Muscle layer of duodenum (tissue), 2 donors: Measurements from ENCODE around the gene GRIA3.

ENCODE experiments used
- H3K27ac ChIP-seq: one replicate; pipeline ENCODE4 v1.7.0; 2013; ENCODE audit warnings: mild to moderate bottlenecking, low read length
- H3K27me3 ChIP-seq: one replicate; pipeline ENCODE4 v1.7.0; 2013; ENCODE audit warnings: low read depth, mild to moderate bottlenecking, control low read depth, low read length
- H3K36me3 ChIP-seq, 2 donors: one replicate each; pipeline ENCODE4 v1.7.0; 2013; ENCODE audit warnings: low read length in 2 of 2, control low read depth in 1 of 2, mild to moderate bottlenecking in 1 of 2; ENCODE audit not compliant: insufficient read depth in 2 of 2, control insufficient read depth in 1 of 2
- H3K4me1 ChIP-seq, 2 donors: one replicate each; pipeline ENCODE4 v1.7.0; 2013; ENCODE audit warnings: low read length in 2 of 2, mild to moderate bottlenecking in 2 of 2, control low read depth in 1 of 2, moderate library complexity in 1 of 2; ENCODE audit not compliant: insufficient read depth in 2 of 2, control insufficient read depth in 1 of 2
- H3K4me3 ChIP-seq, 2 donors: one replicate each; pipeline ENCODE4 v1.7.0; 2013; ENCODE audit warnings: low read length in 2 of 2, low read depth in 1 of 2, mild to moderate bottlenecking in 1 of 2
- H3K9me3 ChIP-seq, 2 donors: one replicate each; pipeline ENCODE4 v1.7.0; 2013; ENCODE audit warnings: low read length in 2 of 2, control low read depth in 1 of 2, mild to moderate bottlenecking in 1 of 2; ENCODE audit not compliant: control insufficient read depth in 1 of 2
- donor health status: healthy.

GRIA3 gene

DNA sequence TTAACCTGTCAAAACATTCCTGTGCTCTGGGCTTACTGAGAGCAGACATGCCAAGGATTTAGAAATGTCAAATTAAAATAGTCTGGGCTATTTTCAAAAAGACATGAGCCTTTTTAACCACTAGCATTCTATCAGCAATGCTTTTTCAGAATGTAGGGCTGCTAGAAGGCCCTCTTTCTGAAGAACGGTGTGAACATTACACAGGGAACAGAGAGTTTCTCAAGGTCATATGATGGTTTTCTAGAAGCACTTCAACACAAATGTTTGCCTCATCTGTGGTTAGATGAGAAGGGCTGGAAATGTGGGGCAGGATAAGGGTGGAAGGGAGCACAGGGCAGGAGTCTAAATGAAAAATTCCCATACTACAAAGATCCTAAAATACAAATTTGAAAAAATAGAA lies 39.3 kb downstream of the GRIA3 start:
- no peaks in the 10 kb centered on the region for H3K9me3 ChIP-seq
- H3K4me1 ChIP-seq, result no peaks in the 10 kb centered on the region
- H3K27me3 ChIP-seq, result no peaks in the 10 kb centered on the region
- no peak overlapping the region for H3K4me3 ChIP-seq
- H3K27ac ChIP-seq, result no peak overlapping the region
- H3K36me3 ChIP-seq, result no peaks in the 10 kb centered on the region

DNA sequence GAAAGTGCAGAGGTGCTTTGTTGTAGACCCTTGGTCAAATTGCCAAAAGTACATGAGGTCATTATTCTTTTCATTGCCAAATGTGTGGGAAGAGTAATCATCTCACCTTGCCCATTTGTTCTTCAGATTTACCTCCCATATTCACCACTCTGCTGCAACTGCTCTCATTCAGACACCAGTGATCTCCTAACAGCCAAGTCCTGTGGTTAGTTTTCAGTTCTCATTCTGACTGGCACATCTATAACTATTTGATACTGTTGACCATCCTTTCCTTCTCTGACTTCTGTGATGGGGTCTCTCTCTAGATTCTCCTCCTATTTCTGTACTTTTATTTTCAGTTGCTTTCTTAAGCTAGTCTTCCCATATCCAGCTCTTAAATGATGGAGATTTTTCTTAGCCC lies 39.8 kb downstream of the GRIA3 start:
- no peaks in the 10 kb centered on the region for H3K36me3 ChIP-seq
- no peak overlapping the region for H3K27ac ChIP-seq
- H3K4me3 ChIP-seq, result no peak overlapping the region
- no peaks in the 10 kb centered on the region for H3K27me3 ChIP-seq
- H3K4me1 ChIP-seq, result no peaks in the 10 kb centered on the region
- no peaks in the 10 kb centered on the region for H3K9me3 ChIP-seq

DNA sequence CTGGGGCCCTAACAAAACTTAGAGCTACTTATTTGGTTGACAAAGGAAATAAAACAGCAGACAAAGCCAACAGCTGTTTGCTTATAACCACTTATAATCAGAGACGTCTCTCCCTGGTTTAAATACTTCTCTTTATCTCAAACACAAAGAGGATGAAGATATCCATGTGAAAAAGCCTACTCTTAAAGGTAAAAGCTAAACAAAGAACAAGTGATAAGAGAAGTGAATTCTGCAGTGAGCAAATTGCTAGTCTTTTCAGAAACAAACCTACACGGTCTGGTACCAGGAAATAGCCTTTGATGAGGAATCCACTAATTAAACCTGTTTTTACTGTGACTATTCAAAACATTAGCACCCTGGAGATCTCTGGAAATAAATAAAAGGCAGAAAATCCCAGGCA lies 46.7 kb downstream of the GRIA3 start:
- Histone ChIP-seq H3K36me3 (no peaks in the 10 kb centered on the region), H3K27ac (no peak overlapping the region), H3K9me3 (no peaks in the 10 kb centered on the region), H3K27me3 (no peaks in the 10 kb centered on the region), H3K4me1 (no peaks in the 10 kb centered on the region), H3K4me3 (no peak overlapping the region)

DNA sequence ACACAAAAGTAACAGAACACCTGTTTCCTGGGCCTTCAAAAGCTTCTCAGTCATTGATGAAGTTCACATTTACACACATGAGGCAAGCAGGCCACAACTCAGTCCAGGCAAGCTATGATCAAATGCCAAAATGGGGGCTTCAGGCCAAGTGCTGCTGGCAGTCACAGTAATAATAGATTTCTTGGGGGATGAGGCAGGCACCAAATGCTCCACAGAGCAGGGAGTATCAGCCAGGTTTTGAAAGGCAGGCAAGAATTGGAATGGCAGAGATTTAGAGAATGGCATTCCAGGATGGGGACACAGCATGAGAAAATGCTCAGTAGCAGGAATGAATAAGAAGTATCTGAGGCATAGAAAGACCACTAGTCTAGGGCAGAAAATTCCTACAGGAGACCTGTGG lies 52.8 kb downstream of the GRIA3 start:
- Histone ChIP-seq H3K36me3 (no peaks in the 10 kb centered on the region), H3K27ac (no peak overlapping the region), H3K4me1 (no peaks in the 10 kb centered on the region), H3K27me3 (no peaks in the 10 kb centered on the region), H3K4me3 (no peak overlapping the region), H3K9me3 (no peaks in the 10 kb centered on the region)

DNA sequence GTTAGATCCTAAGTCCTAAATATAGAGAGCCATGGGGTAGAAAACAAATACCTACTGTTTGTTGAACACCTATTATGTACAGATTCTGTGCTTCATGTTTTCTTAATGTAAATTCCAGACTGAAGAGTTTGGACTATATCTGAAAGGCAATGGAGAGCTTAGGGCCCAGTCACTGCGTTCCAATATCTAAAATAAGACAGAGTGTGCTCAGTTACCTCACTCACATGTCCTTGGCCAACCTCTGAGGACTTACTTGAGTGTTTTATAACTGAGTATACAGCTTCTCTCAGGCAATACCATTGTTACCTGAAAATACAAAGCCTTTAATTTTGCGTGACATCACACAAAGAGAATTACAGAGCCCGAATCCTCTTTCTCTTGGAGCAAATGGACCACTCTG lies 53.2 kb downstream of the GRIA3 start:
- Histone ChIP-seq H3K27me3 (no peaks in the 10 kb centered on the region), H3K9me3 (no peaks in the 10 kb centered on the region), H3K4me3 (no peak overlapping the region), H3K4me1 (no peaks in the 10 kb centered on the region), H3K27ac (no peak overlapping the region), H3K36me3 (no peaks in the 10 kb centered on the region)

DNA sequence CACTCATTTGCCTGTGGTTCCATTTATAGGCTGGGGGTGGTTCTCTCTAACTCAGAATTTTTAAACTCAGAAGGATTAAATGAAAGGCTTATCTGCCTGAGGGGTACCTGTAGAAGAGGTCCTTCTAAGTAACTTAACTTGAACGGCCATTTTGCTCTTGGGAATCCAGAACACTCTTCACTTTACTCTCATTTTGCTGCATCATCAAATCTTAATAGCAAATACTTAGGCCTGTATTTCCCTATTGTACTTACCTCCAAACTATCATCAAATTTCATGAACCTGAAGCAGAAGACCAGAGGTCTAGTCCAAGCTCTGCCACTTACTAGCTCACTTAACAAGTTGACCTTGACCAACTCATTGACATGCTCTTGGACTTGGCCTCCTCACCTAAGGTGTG lies 70.4 kb downstream of the GRIA3 start:
- H3K36me3 ChIP-seq, result no peaks in the 10 kb centered on the region
- no peaks in the 10 kb centered on the region for H3K9me3 ChIP-seq
- no peaks in the 10 kb centered on the region for H3K27me3 ChIP-seq
- H3K4me3 ChIP-seq, result no peak overlapping the region
- H3K27ac ChIP-seq, result no peak overlapping the region
- no peaks in the 10 kb centered on the region for H3K4me1 ChIP-seq

DNA sequence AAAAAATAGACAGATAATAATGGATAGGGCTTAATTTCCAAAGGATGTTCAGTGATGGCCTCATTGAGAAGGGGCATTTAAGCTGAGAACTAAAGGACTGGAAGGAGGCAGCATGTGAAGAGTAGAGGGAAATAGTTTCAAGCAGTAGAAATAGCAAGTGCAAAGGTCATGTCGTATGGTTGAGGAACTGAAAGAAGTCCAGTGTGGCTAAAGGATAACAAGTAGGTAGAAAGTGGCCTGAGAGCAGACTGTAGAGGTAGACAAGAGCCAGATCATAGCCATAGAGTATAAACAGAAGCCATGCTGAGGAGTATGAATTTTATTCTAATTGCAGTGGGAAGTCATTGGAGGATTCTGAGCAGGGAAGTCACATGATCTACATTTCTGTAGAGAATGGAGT lies 72.3 kb downstream of the GRIA3 start:
- Histone ChIP-seq H3K9me3 (no peaks in the 10 kb centered on the region), H3K27me3 (no peaks in the 10 kb centered on the region), H3K4me1 (no peaks in the 10 kb centered on the region), H3K27ac (no peak overlapping the region), H3K4me3 (no peak overlapping the region), H3K36me3 (no peaks in the 10 kb centered on the region)

DNA sequence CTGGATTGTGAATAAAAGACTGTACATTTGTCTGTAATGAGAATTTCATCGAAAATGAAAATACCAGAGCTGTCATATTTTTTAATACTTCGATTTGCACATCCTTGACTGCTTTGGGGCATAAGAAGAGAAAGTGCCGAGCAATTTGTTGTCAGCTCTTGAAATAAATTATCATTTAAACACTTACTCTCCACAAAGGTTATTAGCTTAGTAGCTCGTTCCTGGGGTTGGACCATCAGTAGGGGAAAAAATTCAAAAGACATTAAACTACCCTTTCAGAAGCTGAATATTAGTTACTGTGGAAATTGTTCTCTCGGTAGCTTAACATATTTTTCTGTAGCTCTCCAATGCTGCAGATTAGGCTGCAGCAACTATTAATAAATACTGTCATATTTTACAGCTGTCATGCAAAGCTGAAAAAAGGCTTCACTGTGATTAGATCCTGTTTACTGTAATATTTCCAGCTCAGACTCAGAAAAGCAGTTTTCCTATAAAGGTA lies 76.9 kb downstream of the GRIA3 start:
- Histone ChIP-seq H3K36me3 (no peaks in the 10 kb centered on the region), H3K27me3 (no peaks in the 10 kb centered on the region), H3K9me3 (no peaks in the 10 kb centered on the region), H3K4me1 (no peaks in the 10 kb centered on the region), H3K27ac (no peak overlapping the region), H3K4me3 (no peak overlapping the region)

DNA sequence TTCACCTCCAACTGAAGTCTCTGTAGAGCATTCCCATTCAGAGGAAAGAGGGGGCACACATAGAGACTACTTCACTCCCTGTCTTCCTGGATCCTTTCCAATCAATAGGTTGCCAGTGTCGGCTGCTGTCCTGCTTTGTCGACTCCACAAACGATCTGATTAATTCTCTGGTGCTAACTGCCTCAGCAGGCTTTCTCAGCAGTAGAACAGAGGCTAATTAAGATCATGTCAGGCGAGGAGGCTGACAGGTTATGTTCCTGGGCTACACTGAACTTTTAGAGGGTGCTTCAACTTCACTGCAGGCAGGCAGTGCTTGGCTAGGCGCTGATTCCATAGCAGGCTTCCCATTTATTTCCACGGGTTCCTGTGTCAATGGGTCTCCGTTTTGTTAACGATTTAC lies 79.2 kb downstream of the GRIA3 start:
- Histone ChIP-seq H3K27me3 (no peaks in the 10 kb centered on the region), H3K9me3 (no peaks in the 10 kb centered on the region), H3K27ac (no peak overlapping the region), H3K4me1 (no peaks in the 10 kb centered on the region), H3K36me3 (no peaks in the 10 kb centered on the region), H3K4me3 (no peak overlapping the region)

DNA sequence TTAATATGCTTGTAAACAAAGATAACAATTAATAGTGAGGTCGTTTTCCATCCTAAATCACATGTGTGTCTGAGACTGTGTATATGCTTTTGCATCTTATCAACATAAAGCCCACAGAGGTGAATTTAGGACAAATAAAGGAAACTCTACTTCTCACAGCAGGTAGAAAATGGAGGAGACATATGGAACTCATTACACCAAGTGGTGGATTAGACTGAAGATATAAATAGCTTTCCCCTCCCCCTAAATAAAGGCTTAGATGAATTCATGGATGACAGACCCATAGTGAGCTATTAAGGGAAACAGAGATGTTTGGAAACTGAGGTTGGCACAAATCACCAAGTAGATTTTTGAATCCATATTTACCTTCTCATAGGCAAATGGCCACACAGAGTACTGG lies 79.7 kb downstream of the GRIA3 start:
- Histone ChIP-seq H3K9me3 (no peaks in the 10 kb centered on the region), H3K4me3 (no peak overlapping the region), H3K27ac (no peak overlapping the region)

DNA sequence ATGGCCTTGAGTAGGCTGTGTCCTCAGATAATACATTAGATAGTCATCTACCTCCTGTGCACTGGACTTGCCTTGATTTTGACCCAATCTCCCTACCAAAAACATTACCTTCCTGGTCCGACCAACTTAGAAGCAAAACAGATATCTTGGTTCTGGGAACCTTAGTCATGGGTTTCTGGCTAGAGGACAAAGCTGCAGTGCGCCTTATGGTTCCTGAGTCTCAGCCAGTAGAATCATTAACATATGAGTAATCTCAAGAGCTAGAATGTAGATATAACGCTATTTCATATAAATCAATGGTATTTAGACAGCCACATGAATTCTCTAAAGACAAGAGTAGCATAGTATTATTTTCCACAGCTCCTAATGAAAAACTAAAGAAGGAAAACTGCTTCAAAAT lies 83.1 kb downstream of the GRIA3 start:
- Histone ChIP-seq H3K36me3 (no peaks in the 10 kb centered on the region), H3K27me3 (no peaks in the 10 kb centered on the region), H3K27ac (no peak overlapping the region), H3K9me3 (no peaks in the 10 kb centered on the region), H3K4me3 (no peak overlapping the region), H3K4me1 (no peaks in the 10 kb centered on the region)

More for the DNA sequence above, 79.7 kb downstream of the GRIA3 start:
- Histone ChIP-seq H3K27me3 (no peaks in the 10 kb centered on the region), H3K4me1 (no peaks in the 10 kb centered on the region), H3K36me3 (no peaks in the 10 kb centered on the region)

DNA sequence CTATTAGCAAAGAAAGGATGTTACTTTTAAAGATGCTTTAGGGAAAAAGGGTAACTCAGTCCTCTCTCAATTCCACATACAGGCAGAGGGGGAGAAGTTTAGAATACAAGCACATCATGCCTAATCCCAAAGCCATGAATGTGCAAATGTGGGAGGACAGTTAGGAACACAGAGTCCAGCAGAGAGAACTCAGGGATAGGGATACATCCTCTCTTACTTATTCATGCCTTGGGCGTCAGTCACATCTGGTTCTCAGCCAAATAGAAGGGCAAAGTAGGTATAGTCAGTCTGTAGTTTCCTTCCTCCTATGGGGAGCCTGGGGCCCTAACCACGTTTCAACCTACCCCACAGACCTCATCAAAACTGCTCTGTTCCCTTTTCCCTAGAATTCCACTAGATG lies 87.8 kb downstream of the GRIA3 start:
- Histone ChIP-seq H3K27ac (no peak overlapping the region), H3K36me3 (no peaks in the 10 kb centered on the region), H3K4me3 (no peak overlapping the region), H3K27me3 (no peaks in the 10 kb centered on the region), H3K9me3 (no peaks in the 10 kb centered on the region), H3K4me1 (no peaks in the 10 kb centered on the region)
